Mononuclear cell (primary cell): ENCODE results near the gene CSPG4. TPM values are rescaled to one million over a fixed set of nuclear protein-coding genes. Genes with fewer than 3 reads are reported as not detected.

Source experiments
- H3K27me3 ChIP-seq: 2 replicates; pipeline ENCODE4 v1.6.0; 2011; ENCODE audit warnings: low read length, control low read depth; ENCODE audit not compliant: insufficient read depth
- H3K4me1 ChIP-seq: 2 replicates; pipeline ENCODE4 v1.5.1; 2011; ENCODE audit warnings: mild to moderate bottlenecking, low read length, control low read depth; ENCODE audit not compliant: insufficient read depth
- H3K4me3 ChIP-seq: 2 replicates; pipeline ENCODE4 v1.5.1; 2011; ENCODE audit warnings: mild to moderate bottlenecking, low read length, moderate library complexity
- H3K9me3 ChIP-seq: 2 replicates; pipeline ENCODE4 v1.5.1; 2011; ENCODE audit warnings: low read depth, mild to moderate bottlenecking, control low read depth, low read length
- total RNA-seq: library from RNA; depleted of rRNA; stranded (reverse); fragments of >200 nt; gene quantifications from one replicate; pipeline ENCODE4 v1.2.3, GENCODE V29; 2012

The CSPG4 gene
- total RNA-seq, 1 donor, result under 0.01 TPM

DNA sequence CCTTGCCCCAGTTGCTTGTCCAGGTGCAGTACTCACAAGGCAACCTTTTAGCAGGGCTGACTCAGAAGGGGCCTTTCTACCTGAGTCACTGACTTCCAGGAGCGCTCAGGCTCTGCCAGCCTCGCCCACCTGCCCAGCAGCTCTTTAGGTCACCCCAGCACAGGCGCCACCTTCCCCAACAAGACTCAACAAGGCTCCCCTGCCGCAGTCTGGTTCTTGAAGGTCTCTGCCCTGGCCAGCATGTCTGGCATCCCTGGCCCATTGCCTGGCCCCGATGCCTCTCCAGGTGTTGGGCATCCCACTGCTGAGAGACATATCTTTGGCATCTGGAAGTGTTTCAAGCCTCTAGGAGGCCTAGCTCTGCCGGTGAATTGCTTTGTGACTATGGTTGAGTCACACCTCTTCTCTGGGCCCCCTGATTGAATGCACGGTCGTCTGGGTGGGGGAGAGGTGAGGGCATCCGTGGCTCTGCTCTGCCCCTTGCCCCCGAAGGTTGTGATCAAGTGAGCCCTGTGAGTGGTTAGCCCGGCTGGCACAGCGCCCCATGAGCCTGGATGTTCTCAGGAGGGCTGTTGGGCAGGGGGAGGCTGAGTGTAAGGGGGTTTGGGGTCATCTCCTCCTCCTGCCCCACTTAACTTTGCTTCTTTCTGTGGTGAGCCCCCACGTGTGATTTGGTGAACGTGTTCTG is 43.3 kb downstream of the CSPG4 start:
- H3K9me3 ChIP-seq, result no peaks in the 10 kb centered on the region
- H3K27me3 ChIP-seq, result no peaks in the 10 kb centered on the region
- H3K4me3 ChIP-seq, result no peak overlapping the region
- H3K4me1 ChIP-seq, result no peaks in the 10 kb centered on the region

DNA sequence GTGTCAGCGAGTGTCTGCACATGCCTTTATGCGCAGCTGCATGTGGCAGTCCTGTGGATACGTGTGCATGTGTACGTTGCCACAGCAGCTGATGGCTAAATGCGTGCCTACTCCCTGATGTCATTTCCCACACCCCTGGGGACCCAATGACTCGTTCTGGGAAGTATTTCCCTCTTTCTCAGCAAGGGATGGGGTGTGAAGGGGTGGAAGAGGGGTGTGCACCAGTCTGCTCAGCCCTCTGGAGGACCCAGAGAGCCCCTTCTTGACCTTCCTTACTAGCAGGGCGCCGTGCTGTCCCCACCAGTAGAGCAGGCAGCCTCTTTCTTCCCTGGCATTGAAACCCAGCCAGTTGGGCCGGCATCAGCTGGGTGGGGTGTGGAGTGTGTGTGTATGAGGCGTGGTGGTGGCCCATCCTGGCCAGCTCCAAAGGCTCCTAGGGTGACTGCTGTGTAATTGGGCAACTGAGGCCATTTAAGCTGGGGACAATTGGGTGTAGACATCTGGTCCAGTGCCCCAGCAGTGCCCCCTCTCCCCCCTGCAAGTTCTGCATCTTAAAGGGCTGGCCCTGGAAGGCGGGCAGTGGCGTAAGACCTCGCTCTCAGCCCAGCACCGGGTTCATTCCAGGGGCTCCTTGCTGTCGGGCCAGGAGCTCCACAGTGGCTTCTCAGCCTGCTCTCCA is 45.7 kb downstream of the CSPG4 start:
- no peaks in the 10 kb centered on the region for H3K4me1 ChIP-seq
- no peaks in the 10 kb centered on the region for H3K9me3 ChIP-seq
- no peaks in the 10 kb centered on the region for H3K27me3 ChIP-seq
- no peak overlapping the region for H3K4me3 ChIP-seq

DNA sequence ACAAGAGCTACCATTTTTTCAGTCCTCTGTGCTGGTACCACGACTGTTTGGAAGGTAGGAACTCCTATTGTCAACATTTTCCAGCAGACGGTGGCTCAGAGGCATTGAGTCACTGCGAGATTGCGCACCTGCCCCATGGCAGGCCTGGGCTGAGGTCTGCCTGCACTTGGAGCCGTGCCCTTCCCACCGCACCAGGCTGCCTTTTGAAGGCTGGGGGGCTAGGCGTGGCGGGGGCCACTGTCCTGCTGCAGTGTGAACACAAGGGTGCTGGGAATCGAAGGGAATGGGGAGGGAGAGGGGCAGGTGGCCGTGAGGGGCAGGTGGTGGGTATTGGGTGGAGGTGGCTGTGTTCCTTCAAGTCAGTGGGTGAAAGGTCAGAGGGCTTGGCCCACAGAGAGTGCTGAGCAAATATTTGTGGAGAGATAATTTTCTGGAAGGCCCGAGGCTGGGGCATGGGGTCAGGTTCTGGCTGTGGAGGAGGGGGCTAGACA is 48.7 kb downstream of the CSPG4 start:
- Histone ChIP-seq H3K27me3 (no peaks in the 10 kb centered on the region), H3K4me3 (no peak overlapping the region), H3K9me3 (no peaks in the 10 kb centered on the region), H3K4me1 (no peaks in the 10 kb centered on the region)

DNA sequence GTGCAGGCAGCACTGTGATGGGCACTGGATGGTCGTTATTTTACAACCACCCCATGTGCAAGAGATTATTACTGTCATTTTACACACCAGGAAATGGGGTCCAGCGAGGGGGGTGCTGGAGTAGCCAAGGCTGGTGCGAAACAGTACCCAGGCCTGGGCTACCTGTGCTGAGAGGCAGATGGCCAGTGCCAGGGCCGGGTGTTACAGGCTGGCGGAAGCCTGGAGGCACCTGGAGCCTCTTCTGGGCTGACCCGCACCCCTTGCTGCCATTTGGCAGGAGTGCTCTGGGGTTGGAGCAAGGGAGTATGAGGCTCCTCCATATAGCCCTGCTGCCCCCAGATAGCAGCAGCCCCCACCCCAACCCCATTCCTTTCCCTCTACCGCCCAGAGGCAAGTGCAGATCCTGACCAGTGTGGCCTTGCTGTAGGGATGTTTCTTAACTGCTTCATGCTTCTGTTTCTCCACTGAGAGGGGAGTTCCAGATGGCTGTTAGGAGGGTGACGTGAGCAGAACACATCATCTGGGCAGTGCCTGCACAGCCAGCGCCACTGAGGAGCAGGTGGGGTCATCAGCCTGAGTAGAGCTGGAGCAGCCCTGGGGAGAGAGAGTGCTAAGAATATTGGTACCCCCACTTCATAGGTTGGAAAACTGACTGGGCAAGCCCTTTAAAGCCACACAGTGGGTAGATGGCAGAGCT is 49.7 kb downstream of the CSPG4 start:
- H3K4me1 ChIP-seq, result no peaks in the 10 kb centered on the region
- no peak overlapping the region for H3K4me3 ChIP-seq
- no peaks in the 10 kb centered on the region for H3K9me3 ChIP-seq
- no peaks in the 10 kb centered on the region for H3K27me3 ChIP-seq

DNA sequence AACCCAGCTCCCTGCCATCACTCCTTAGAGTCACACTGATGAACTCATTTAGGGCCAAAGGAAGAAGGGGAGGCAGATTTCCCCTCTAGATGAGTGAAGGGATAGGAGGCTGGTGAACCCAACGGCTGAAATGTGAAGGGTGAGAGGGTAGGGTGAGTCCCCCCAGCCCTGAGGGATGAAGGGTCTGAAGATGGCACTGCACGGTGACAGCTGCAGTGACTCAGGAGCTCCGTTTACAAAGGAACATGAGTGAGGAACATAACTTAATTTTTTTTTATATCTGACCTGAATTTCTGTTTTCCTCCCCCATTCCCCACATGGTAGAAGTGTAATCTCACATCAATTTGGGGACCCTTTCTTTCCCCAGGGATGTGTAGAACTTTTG is 50.9 kb downstream of the CSPG4 start:
- Histone ChIP-seq H3K4me1 (no peaks in the 10 kb centered on the region), H3K27me3 (no peaks in the 10 kb centered on the region), H3K4me3 (no peak overlapping the region), H3K9me3 (no peaks in the 10 kb centered on the region)

DNA sequence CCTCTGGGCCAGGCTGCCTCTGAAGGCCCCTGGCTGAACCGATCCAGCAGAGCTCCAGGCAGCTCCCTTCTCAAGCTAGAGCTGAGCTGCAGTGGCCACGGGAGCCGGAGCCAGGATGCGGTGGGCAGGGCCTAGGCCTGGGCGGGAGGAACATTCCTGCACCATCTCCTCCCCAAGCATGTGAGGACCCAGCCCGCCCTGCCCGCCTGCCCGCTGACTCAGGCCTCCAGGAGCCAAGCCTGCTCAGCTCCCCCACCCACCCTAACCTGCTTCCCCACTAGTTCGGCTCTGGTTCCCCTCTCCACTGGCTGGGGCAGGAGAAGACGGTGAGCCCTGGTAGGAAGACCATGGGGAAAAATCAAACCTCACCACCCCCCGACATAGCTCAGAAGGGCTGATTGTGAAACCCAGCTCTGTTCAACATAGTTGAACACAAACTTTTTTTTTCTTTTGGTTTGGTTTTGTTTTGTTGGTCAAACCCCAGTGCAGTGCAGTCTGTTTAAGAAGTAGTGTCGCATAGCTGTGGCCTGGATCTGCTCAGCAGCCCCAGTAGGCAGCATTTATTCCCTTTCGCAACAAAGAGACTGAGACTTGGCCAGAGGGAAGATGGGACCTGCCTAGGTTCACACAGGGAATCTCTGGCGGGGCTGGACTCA is 51.4 kb downstream of the CSPG4 start:
- Histone ChIP-seq H3K9me3 (no peaks in the 10 kb centered on the region), H3K27me3 (no peaks in the 10 kb centered on the region), H3K4me1 (no peaks in the 10 kb centered on the region), H3K4me3 (no peak overlapping the region)

DNA sequence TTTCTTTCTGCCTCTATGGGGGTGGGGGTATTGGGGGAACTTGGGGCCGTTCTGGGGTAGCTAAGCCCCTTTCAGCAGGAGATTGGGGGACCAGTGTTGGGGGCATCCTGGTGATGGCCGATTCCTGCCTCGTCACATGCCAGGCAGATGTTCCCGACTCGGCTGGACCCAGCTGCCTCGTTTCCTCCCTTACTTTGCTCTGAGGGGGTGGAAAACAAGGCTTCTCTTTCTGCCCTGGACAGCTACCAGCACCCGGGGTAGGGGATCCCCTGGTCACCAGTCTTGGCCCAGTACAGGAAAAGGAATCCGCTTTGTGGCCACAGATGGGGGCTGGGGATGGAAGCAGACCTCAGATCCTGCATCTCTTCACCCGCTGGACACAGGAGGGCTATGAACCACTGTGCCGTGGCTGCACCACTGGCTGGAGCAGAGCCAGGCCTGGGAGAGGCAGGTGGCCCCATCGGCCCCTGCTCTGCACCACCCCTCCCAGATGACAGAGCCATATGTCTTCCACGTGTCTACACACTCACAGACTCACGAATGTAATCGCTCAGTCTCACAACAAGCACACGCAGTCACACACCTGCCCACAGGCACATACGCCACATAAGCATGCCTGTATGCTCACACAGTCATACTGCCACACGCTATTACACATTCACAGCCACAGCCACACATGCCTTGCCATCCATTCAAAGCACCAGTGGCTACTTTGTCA is 52.6 kb downstream of the CSPG4 start:
- Histone ChIP-seq H3K9me3 (no peaks in the 10 kb centered on the region), H3K27me3 (no peaks in the 10 kb centered on the region), H3K4me3 (no peak overlapping the region), H3K4me1 (no peaks in the 10 kb centered on the region)

DNA sequence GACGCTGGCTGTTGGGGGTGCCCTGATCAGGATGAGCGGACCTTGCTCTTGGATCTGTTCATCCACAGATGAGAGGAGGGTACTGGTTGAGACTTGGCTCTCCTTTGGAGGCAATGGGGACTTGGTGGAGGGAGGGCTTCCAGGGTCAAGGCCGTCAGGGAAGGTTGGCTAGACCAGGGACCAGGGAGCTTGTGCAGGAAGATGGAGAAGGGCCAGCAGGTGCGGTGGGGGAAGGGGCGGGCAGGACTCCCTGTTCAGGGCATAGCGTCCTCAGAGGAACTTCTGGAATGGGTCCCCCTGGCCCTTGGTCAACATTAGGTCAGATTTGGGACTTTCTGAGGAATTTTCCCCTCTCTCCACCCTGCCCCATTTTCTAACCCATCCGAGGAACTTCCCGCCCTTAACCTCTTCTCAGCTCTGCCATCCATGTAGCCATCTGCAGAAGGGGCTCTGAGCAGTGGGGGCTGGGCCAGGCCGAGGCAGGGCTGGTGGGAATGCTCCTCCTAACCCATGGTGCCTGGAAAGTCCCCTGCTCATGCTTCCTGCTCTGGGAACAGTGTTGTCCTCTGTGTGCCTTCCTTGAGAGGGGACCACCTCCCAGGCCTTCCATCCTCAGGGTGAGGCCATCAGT is 53.4 kb downstream of the CSPG4 start:
- H3K4me1 ChIP-seq, result no peaks in the 10 kb centered on the region
- H3K4me3 ChIP-seq, result no peak overlapping the region
- H3K9me3 ChIP-seq, result no peaks in the 10 kb centered on the region
- no peaks in the 10 kb centered on the region for H3K27me3 ChIP-seq

DNA sequence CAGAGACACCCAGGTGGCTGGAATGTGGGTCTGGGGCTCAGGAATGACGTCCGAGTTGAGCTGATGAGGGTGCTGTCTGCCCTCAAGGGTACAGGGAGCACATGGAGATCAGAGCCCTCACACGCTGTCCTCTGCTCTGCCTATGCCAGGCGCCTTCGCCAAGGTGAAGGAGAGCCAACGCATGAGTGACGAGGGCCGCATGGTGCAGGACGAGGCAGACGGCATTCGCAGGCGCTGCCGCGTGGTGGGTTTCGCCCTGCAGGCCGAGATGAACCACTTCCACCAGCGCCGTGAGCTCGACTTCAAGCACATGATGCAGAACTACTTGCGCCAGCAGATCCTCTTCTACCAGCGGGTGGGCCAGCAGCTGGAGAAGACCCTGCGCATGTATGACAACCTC is 55.8 kb downstream of the CSPG4 start:
- H3K4me1 ChIP-seq, result peaks cover 5% of the 10 kb centered on the region
- no peaks in the 10 kb centered on the region for H3K9me3 ChIP-seq
- H3K27me3 ChIP-seq, result no peaks in the 10 kb centered on the region
- no peak overlapping the region for H3K4me3 ChIP-seq

DNA sequence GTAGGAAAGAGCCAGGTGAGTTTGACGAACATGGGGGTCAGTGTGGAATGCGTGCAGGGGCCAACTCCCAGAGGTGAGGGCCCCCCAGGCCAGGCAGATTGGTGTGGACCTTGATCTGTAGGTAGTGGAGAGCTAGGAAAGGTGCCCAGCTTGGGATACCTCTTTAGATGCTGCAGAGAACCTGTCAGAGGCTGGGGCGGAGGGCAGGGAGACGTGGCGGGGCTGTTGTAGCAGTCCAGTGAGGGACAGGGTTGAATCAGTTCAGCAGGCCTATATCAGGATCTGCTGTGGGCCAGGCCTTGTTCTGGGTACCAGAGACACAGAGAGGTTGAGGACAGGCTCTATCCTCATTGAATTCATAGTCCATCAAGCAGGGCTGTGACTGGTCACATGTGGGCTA is 56.3 kb downstream of the CSPG4 start:
- Histone ChIP-seq H3K4me1 (peaks cover 10% of the 10 kb centered on the region), H3K4me3 (no peak overlapping the region), H3K27me3 (no peaks in the 10 kb centered on the region), H3K9me3 (no peaks in the 10 kb centered on the region)

DNA sequence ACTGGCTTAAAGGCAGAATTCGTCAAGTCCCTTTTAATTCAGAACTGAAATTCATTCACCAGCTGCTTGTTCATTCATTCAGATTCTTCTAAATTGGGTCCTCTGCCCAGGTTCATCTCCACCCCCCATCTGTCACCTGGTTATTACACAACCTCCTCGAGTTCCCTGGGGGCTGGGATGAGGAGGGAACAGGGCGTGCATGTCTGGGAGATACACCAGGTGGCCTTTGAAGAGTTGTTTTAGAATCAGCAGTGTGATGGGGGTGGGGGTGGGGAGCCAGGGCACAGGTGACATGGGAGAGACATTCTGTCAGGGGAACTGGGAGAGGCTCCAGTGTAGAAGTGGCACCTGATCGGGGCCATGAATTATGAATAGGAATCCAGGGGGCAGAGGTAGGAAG is 56.7 kb downstream of the CSPG4 start:
- peaks cover 14% of the 10 kb centered on the region for H3K4me1 ChIP-seq
- no peaks in the 10 kb centered on the region for H3K9me3 ChIP-seq
- no peaks in the 10 kb centered on the region for H3K27me3 ChIP-seq
- H3K4me3 ChIP-seq, result no peak overlapping the region

DNA sequence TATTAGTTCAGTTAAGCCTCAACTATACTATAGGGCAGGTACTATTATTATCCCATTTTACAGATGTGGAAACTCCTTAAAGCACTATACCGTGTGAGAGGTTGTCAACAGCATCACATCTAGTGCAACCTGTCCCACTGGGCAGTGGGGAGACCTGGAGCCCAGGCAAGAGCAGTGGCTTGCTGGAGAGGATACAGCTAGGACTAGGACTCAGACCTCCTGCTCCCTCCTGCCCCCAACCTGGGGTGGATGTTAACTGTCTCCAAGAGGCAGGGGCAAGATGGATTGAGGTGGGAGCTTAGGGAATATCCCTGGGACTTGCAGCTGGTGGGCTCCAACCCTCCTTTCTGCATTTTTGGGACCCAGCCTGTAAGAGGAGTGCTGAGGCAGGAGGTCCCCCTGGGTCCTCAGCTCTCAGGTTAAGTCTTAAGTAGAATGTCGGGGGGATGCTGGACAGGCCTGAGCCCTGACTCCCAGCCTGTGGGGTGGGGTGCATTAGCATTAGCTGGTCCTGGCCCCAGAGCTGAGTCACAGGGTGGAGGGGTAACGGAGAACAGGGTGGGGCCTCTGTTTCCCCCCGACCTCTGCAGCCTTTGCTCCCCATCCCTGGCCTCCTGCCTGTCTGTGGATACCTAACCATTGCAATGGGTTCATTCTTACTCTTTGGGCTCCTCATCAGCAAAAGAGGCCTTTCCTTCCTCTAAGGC is 58.3 kb downstream of the CSPG4 start:
- Histone ChIP-seq H3K4me1 (peaks cover 14% of the 10 kb centered on the region), H3K27me3 (no peaks in the 10 kb centered on the region), H3K4me3 (no peak overlapping the region), H3K9me3 (no peaks in the 10 kb centered on the region)

DNA sequence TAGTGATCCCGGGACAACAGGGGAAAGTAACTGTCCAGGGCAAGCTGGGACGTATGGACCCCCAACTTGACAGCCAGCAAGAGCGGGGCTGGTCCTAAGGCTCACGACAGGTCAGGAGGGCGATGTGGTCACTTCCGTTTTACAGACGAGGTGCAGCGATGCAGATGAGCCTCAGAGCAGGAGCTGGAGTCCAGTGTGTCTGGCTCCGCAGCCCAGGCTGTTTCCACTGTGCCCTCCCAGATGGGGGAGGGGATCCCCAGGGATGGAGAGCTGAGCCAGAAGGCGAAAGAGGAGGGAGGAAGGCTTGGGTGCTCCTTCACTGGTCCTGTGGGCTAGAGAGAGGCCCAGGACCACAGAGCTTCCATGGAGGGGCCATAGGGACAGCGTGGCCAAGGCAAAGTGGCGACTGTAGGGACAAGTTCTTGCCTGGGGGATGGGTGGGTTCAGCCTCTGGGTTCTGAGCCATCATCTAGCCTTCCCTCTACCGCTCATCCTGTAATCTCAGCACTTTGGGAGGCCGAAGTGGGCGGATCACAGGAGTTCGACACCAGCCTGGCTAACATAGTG is 59.2 kb downstream of the CSPG4 start:
- H3K4me1 ChIP-seq, result peaks cover 16% of the 10 kb centered on the region
- no peaks in the 10 kb centered on the region for H3K9me3 ChIP-seq
- no peak overlapping the region for H3K4me3 ChIP-seq
- H3K27me3 ChIP-seq, result no peaks in the 10 kb centered on the region
